Measurements from ENCODE around the gene TRIM13.

GRCh38 chr13:50015750-50016149 lies 18.9 kb downstream of the TRIM13 start:
- TF ChIP-seq NRF1 (IDR thresholded peaks at IDR 0.05; ENCODE audit: low read depth, low read length) (no peak), POLR2AphosphoS5 (IDR thresholded peaks at IDR 0.05; ENCODE audit: low read depth, low read length) (no peak), TCF12 (IDR thresholded peaks at IDR 0.05) (no peak), CTCF (IDR thresholded peaks at IDR 0.05) (no peak), MEF2A (IDR thresholded peaks at IDR 0.05; ENCODE audit: borderline replicate concordance, low read depth) (no peak), SIN3A (IDR thresholded peaks at IDR 0.05; ENCODE audit: borderline replicate concordance, low read depth, low read length) (no peak), TAF1 (IDR thresholded peaks at IDR 0.05; ENCODE audit: borderline replicate concordance, low read depth, low read length) (no peak), FOXM1 (IDR thresholded peaks at IDR 0.05; ENCODE audit: low read depth) (no peak), JUND (IDR thresholded peaks at IDR 0.05) (no peak), MAX (IDR thresholded peaks at IDR 0.05; ENCODE audit: low read depth) (no peak), RAD21 (IDR thresholded peaks at IDR 0.05; ENCODE audit: low read length) (no peak)

Measured in SK-N-SH (cell line).